Jurkat, Clone E6-1 (cell line): ENCODE measurements around the gene OR10AD1. TPM values are rescaled to one million over a fixed set of nuclear protein-coding genes. Genes with fewer than 3 reads are reported as not detected.
"Not testable (repeated sequence)": the region's sequence is repeated elsewhere in the genome, so short reads cannot be mapped to it uniquely, and the experiment has no call there.

ENCODE experiments used
- DNase-seq: peaks from one replicate; pipeline ENCODE4 v3.0.0-alpha.2; 2011; ENCODE audit warnings: low read depth, low spot score
- H3K4me3 ChIP-seq: 2 replicates; pipeline ENCODE4 v1.5.1; 2011; ENCODE audit warnings: mild to moderate bottlenecking, low read length, control low read depth, moderate library complexity
- polyA plus RNA-seq: library from polyadenylated mRNA; unstranded; fragments of >200 nt; gene quantifications from one replicate; pipeline ENCODE4 v1.2.1, GENCODE V29; 2012; ENCODE audit warnings: missing spikeins; ENCODE audit not compliant: insufficient read length, insufficient read depth

Gene OR10AD1
- polyA plus RNA-seq = not detected

- no peak within 1 kb of the TSS for H3K4me3 ChIP-seq
- no peak for DNase-seq
Measured at GRCh38 chr12:48203192-48203591, at the start of gene OR10AD1. Gene OR10AD1, minus strand, starts transcription at chr12:48203292. Its CDS starts 0 bp downstream, at chr12:48203292.

- no peak for DNase-seq
- H3K4me3 ChIP-seq = no peak overlapping the region
Measured at GRCh38 chr12:48247181-48247966, 44.3 kb upstream of the OR10AD1 start.

- H3K4me3 ChIP-seq = no peak overlapping the region
- DNase-seq = no peak
Measured at GRCh38 chr12:48237162-48237561, 34.1 kb upstream of the OR10AD1 start.

GRCh38 chr12:48235796-48236333 is 32.8 kb upstream of the OR10AD1 start:
- no peak for DNase-seq
- H3K4me3 ChIP-seq = no peak overlapping the region

- not testable (repeated sequence) for H3K4me3 ChIP-seq, DNase-seq
Measured at GRCh38 chr12:48231169-48231958, 28.3 kb upstream of the OR10AD1 start.

- not testable (repeated sequence) for H3K4me3 ChIP-seq, DNase-seq
Measured at GRCh38 chr12:48224533-48224932, 21.4 kb upstream of the OR10AD1 start.

- no peak for DNase-seq
- no peak overlapping the region for H3K4me3 ChIP-seq
Measured at GRCh38 chr12:48221645-48222044, 18.6 kb upstream of the OR10AD1 start.

- no peak for DNase-seq
- no peak overlapping the region for H3K4me3 ChIP-seq
Measured at GRCh38 chr12:48220701-48221100, 17.6 kb upstream of the OR10AD1 start.

- DNase-seq = no peak
- no peak overlapping the region for H3K4me3 ChIP-seq
Measured at GRCh38 chr12:48219631-48220030, 16.5 kb upstream of the OR10AD1 start.

GRCh38 chr12:48216785-48217184 is 13.7 kb upstream of the OR10AD1 start:
- no peak for DNase-seq
- H3K4me3 ChIP-seq = no peak overlapping the region

GRCh38 chr12:48209495-48209894 is 6.4 kb upstream of the OR10AD1 start:
- not testable (repeated sequence) for H3K4me3 ChIP-seq, DNase-seq

GRCh38 chr12:48202766-48203165 is 326 bp downstream of the OR10AD1 start:
- no peak for DNase-seq
- H3K4me3 ChIP-seq = no peak overlapping the region

GRCh38 chr12:48201516-48201915 is 1.6 kb downstream of the OR10AD1 start:
- H3K4me3 ChIP-seq = no peak overlapping the region
- DNase-seq = no peak

GRCh38 chr12:48201091-48201490 is 2.0 kb downstream of the OR10AD1 start:
- H3K4me3 ChIP-seq = no peak overlapping the region
- no peak for DNase-seq

GRCh38 chr12:48199774-48200221 is 3.3 kb downstream of the OR10AD1 start:
- no peak for DNase-seq
- H3K4me3 ChIP-seq = no peak overlapping the region

GRCh38 chr12:48198985-48199384 is 4.1 kb downstream of the OR10AD1 start:
- no peak overlapping the region for H3K4me3 ChIP-seq
- no peak for DNase-seq

GRCh38 chr12:48198672-48198971 is 4.5 kb downstream of the OR10AD1 start:
- no peak for DNase-seq
- H3K4me3 ChIP-seq = no peak overlapping the region

GRCh38 chr12:48197971-48198671 is 5.0 kb downstream of the OR10AD1 start:
- DNase-seq = no peak
- no peak overlapping the region for H3K4me3 ChIP-seq

- DNase-seq = no peak
- H3K4me3 ChIP-seq = no peak overlapping the region
Measured at GRCh38 chr12:48197549-48197970, 5.5 kb downstream of the OR10AD1 start.
